RWPE2 (cell line): ENCODE results near the gene ST7.

Source experiments
- ATAC-seq: fragments of 200-7000 bp; cut with Tn5 transposase; 3 replicates; pipeline ENCODE4 v1.9.1; 2021; ENCODE audit warnings: low read depth
- DNase-seq: peaks from one replicate; pipeline ENCODE4 v3.0.0-alpha.2; 2020; ENCODE audit warnings: low spot score
- H3K27ac ChIP-seq: fragments of 450-650 bp; 2 replicates; pipeline ENCODE4 v1.5.1; 2017; ENCODE audit warnings: mild to moderate bottlenecking; ENCODE audit not compliant: poor library complexity, severe bottlenecking
- H3K27me3 ChIP-seq: fragments of 250-450 bp; sonication (Bioruptor Pico); 2 replicates; pipeline ENCODE4 v1.5.1; 2021; ENCODE audit warnings: mild to moderate bottlenecking, moderate library complexity; ENCODE audit not compliant: insufficient read depth, poor library complexity, severe bottlenecking
- H3K36me3 ChIP-seq: fragments of 250-450 bp; sonication (Bioruptor Pico); 2 replicates; pipeline ENCODE4 v1.5.1; 2020; ENCODE audit warnings: low read depth, mild to moderate bottlenecking, moderate library complexity
- H3K4me1 ChIP-seq: fragments of 250-450 bp; sonication (Bioruptor Pico); 2 replicates; pipeline ENCODE4 v1.5.1; 2021; ENCODE audit warnings: mild to moderate bottlenecking, moderate library complexity; ENCODE audit not compliant: insufficient read depth, poor library complexity, severe bottlenecking
- H3K4me3 ChIP-seq: fragments of 250-450 bp; sonication (Bioruptor Pico); 2 replicates; pipeline ENCODE4 v1.5.1; 2021; ENCODE audit warnings: mild to moderate bottlenecking, moderate library complexity; ENCODE audit not compliant: severe bottlenecking
- H3K9me3 ChIP-seq: fragments of 250-450 bp; sonication (Bioruptor Pico); 2 replicates; pipeline ENCODE4 v1.5.1; 2021; ENCODE audit warnings: mild to moderate bottlenecking, moderate library complexity; ENCODE audit not compliant: severe bottlenecking
- TF ChIP-seq, protein P1 (sequence below): fragments of 450-650 bp; IDR thresholded peaks from one replicate; pipeline ENCODE4 v1.5.1; 2017; ENCODE audit warnings: mild to moderate bottlenecking, moderate library complexity; ENCODE audit not compliant: poor library complexity, severe bottlenecking

ST7 gene

DNA sequence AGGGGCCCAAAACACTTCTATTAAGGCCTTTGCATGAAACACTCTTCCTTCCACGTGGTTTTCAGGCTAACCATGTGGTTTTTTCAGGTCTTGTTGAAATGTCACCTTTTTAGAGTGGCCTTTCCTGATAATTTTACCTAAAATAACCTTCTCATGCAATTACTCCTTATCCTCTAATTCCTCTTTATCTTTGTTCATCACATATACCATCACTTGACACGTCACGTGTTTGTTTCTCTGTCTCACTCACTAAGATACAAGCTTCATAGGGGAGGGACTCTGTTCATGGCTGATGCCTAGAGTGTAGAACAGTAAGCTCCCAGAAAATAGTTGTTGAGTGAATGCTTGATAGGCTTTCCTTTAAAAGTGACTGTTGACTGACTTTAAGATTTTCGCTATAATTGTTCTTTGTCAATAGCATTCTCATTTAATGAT lies 63.7 kb downstream of the ST7 start:
- DNase-seq (no peak), ATAC-seq (no peak)
- Histone ChIP-seq H3K27me3 (no peaks in the 10 kb centered on the region), H3K9me3 (no peaks in the 10 kb centered on the region), H3K4me3 (no peak overlapping the region), H3K27ac (no peak overlapping the region), H3K4me1 (peaks cover 13% of the 10 kb centered on the region), H3K36me3 (no peaks in the 10 kb centered on the region; the same call in 1 of the 2 replicates)
- TF ChIP-seq, protein P1, sequence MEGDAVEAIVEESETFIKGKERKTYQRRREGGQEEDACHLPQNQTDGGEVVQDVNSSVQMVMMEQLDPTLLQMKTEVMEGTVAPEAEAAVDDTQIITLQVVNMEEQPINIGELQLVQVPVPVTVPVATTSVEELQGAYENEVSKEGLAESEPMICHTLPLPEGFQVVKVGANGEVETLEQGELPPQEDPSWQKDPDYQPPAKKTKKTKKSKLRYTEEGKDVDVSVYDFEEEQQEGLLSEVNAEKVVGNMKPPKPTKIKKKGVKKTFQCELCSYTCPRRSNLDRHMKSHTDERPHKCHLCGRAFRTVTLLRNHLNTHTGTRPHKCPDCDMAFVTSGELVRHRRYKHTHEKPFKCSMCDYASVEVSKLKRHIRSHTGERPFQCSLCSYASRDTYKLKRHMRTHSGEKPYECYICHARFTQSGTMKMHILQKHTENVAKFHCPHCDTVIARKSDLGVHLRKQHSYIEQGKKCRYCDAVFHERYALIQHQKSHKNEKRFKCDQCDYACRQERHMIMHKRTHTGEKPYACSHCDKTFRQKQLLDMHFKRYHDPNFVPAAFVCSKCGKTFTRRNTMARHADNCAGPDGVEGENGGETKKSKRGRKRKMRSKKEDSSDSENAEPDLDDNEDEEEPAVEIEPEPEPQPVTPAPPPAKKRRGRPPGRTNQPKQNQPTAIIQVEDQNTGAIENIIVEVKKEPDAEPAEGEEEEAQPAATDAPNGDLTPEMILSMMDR, result no peak

DNA sequence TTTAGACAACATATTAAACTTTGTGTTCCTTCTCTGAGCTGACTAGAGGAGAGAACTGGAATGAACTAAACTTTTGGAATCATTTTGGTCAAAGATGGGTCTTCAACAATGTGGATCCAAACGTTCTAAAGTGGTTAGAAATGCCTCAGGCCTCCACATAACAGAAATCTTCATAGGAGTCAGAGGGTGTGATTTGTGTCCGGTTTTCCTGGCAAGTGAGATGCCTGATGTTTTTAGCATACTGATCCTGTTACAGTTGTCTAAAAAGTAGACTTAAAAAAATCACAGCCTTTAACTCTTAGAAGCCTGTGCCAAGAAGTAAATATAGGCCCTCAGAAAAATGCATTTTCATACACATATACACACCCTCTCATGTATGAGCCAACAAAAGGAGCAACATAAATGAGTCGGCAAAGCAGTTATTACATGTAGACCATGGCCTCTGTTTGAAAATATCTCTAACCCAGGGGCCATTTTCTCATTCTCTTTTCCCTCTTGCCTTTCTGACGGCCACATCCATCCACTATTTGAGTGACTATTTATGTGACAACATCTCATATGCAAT lies 64.5 kb downstream of the ST7 start:
- no peaks in the 10 kb centered on the region; the same call in 1 of the 2 replicates for H3K36me3 ChIP-seq
- H3K27me3 ChIP-seq, result no peaks in the 10 kb centered on the region
- peaks cover 13% of the 10 kb centered on the region for H3K4me1 ChIP-seq
- no peaks in the 10 kb centered on the region for H3K9me3 ChIP-seq
- H3K4me3 ChIP-seq, result no peak overlapping the region
- no peak for ATAC-seq
- DNase-seq, result no peak
- H3K27ac ChIP-seq, result no peak overlapping the region
- TF ChIP-seq, protein P1, result no peak

DNA sequence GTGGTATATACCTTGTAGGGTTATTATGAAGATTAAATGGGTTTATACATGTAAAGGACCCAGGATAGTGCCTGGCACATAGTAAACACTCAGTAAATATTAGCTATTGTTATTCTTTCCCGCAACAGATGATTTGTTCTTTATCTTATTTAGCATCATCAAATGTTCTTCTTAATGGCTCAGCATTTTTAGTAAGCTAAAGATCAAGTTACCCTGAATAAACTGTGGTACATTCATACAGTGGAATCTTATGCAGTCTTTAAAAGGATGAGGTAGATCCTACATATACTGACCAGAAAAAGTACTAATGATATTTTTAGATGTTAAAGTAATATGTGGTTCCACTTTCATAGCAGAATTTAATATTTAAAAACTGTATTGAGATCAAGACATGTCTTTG lies 65.4 kb downstream of the ST7 start:
- Histone ChIP-seq H3K4me1 (peaks cover 13% of the 10 kb centered on the region), H3K36me3 (no peaks in the 10 kb centered on the region), H3K27ac (no peak overlapping the region), H3K27me3 (no peaks in the 10 kb centered on the region), H3K4me3 (no peak overlapping the region), H3K9me3 (no peaks in the 10 kb centered on the region)
- ATAC-seq, result no peak
- no peak for DNase-seq
- TF ChIP-seq, protein P1, result no peak

DNA sequence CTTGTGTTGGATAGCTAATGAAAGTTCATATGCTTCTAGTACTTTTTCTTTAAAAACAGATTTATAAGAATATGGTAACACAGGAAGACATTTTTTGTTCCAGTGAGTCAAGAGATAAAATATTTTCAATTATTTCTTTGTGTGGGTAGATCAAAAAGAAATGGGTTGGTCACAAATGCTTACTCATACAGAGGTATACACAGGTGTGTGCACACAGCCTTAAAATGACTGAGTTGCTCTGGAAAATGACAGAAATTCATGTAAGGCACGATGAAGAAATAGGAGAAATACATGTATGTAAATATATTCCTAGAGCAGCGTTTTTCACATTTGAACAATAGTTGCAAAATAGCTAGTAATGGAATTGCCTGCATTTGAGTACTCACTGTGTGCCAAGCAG lies 66.0 kb downstream of the ST7 start:
- Histone ChIP-seq H3K9me3 (no peaks in the 10 kb centered on the region), H3K4me1 (peaks cover 13% of the 10 kb centered on the region), H3K27ac (no peak overlapping the region), H3K36me3 (no peaks in the 10 kb centered on the region), H3K4me3 (no peak overlapping the region), H3K27me3 (no peaks in the 10 kb centered on the region)
- ATAC-seq (peak; percentile 59), DNase-seq (no peak)
- TF ChIP-seq, protein P1, result no peak

DNA sequence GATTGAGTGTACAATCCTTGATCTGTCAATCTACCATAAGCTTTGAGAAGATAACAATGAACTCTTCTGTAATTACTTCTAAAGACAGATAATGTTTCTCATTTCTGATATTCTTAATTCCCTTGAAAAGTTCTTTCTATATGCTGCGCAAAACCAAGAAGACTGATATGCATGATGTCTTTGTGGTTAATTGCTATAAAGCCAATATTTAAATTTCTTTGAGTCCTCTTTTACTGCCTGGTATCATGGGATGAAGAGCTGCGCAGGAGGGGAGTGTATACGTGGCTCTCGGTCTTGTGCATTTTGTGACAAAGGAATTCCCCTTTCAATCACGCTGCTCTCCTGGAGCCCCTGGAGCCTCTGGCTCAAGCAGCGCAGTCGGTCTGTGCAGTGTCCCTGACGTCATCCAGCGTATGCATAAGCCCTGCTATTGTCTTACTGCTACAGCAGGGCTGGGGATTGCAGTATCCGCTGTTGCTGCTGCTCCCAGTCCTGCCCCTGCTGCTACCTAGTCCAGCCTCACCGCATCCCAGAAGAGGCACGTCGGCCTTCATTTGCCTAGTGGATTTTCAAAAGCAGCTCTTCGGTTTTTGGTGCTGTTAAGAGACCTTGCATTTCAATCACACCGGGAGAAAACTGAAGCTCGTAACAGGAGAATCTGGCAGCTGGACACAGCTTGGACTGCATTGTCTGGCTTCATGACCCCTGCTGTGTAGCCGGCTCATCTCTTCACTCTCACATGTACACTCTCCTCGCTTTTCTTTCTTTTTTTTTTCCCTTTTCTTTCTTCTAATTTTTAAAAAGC lies 66.7 kb downstream of the ST7 start:
- no peak overlapping the region for H3K4me3 ChIP-seq
- no peak overlapping the region for H3K27ac ChIP-seq
- peak; percentile 91 for ATAC-seq
- peaks cover 13% of the 10 kb centered on the region for H3K4me1 ChIP-seq
- H3K9me3 ChIP-seq, result no peaks in the 10 kb centered on the region
- no peaks in the 10 kb centered on the region for H3K27me3 ChIP-seq
- DNase-seq, result peak; percentile 55
- no peaks in the 10 kb centered on the region for H3K36me3 ChIP-seq
- TF ChIP-seq, protein P1, result no peak
